SK-N-SH (cell line): ENCODE data around the gene ASAP2. TPM values are rescaled to one million over a fixed set of nuclear protein-coding genes. Genes with fewer than 3 reads are reported as not detected.

Experiments
- CTCF ChIA-PET: fragments of 300-600, 350-600 bp; formaldehyde crosslinking; extraction: SDS; loops from one replicate; lab custom pipeline; 2021; lab: Yijun Ruan, JAX
- POLR2A ChIA-PET: fragments of 350-600 bp; sonication (Branson Sonifier 250); formaldehyde crosslinking; extraction: SDS; loops from one replicate; lab custom pipeline; 2020; ENCODE audit warnings: antibody characterized with exemption, inconsistent platforms; lab: Yijun Ruan, JAX
- DNase-seq: peaks from one replicate; pipeline ENCODE4 v3.0.0; 2012
- H2AFZ ChIP-seq: fragments of 200-600 bp; sonication (generic); 2 replicates; pipeline ENCODE4 v1.8.1; 2016; ENCODE audit warnings: antibody characterized with exemption, mild to moderate bottlenecking, low read depth
- H3F3A ChIP-seq: fragments of 200-600 bp; sonication (generic); replicated peaks from 2 replicates; pipeline ENCODE3; 2016; ENCODE audit warnings: antibody characterized with exemption, mild to moderate bottlenecking; ENCODE audit not compliant: insufficient read depth
- H3K27ac ChIP-seq, 2 experiments: fragments of 200-500 bp in 1 of 2; fragments of 200-600 bp in 1 of 2; sonication (Bioruptor generic) in 1 of 2; sonication (generic), shearing (Covaris generic) in 1 of 2; 2 replicates each; pipeline versions ENCODE4 v1.5.1 to v1.6.1; 2014 to 2016; ENCODE audit warnings: low read depth in 2 of 2, inconsistent platforms in 1 of 2, low read length in 1 of 2, mild to moderate bottlenecking in 1 of 2, mixed read lengths in 1 of 2
- H3K27me3 ChIP-seq: fragments of 200-600 bp; sonication (generic), shearing (Covaris generic); 2 replicates; pipeline ENCODE4 v1.6.1; 2016; ENCODE audit warnings: mixed run types; ENCODE audit not compliant: insufficient read depth
- H3K36me3 ChIP-seq, 2 experiments: fragments of 200-500 bp in 1 of 2; fragments of 200-600 bp in 1 of 2; sonication (Bioruptor generic) in 1 of 2; sonication (generic) in 1 of 2; replicated peaks in 1 of 2; 2 replicates each; pipeline versions ENCODE3 to v1.5.1; 2014 to 2016; ENCODE audit warnings: low read length in 1 of 2, mild to moderate bottlenecking in 1 of 2; ENCODE audit not compliant: insufficient read depth in 2 of 2, control insufficient read depth in 1 of 2
- H3K4me1 ChIP-seq, 2 experiments: fragments of 200-500 bp in 1 of 2; fragments of 200-600 bp in 1 of 2; sonication (Bioruptor generic) in 1 of 2; sonication (generic), shearing (Covaris generic) in 1 of 2; 2 replicates each; pipeline versions ENCODE4 v1.5.1 to v1.6.1; 2014 to 2016; ENCODE audit warnings: low read depth in 1 of 2, low read length in 1 of 2, mixed run types in 1 of 2; ENCODE audit not compliant: insufficient read depth in 2 of 2, control insufficient read depth in 1 of 2
- H3K4me2 ChIP-seq: fragments of 200-600 bp; sonication (generic), shearing (Covaris generic); 2 replicates; pipeline ENCODE4 v1.6.1; 2017; ENCODE audit warnings: mixed run types
- H3K4me3 ChIP-seq, 2 experiments: fragments of 200-500 bp in 1 of 2; fragments of 200-600 bp in 1 of 2; sonication (Bioruptor generic) in 1 of 2; sonication (generic), shearing (Covaris generic) in 1 of 2; 2 replicates each; pipeline versions ENCODE4 v1.5.1 to v1.8.1; 2014 to 2016; ENCODE audit warnings: low read depth in 2 of 2, inconsistent platforms in 1 of 2, low read length in 1 of 2, mild to moderate bottlenecking in 1 of 2, mixed read lengths in 1 of 2, moderate library complexity in 1 of 2
- H3K79me2 ChIP-seq: fragments of 200-600 bp; sonication (generic); 2 replicates; pipeline ENCODE4 v1.8.1; 2017; ENCODE audit warnings: mild to moderate bottlenecking; ENCODE audit not compliant: insufficient read depth
- H3K9ac ChIP-seq: fragments of 200-600 bp; sonication (generic); 2 replicates; pipeline ENCODE4 v1.6.1; 2017; ENCODE audit warnings: mixed run types
- H3K9me2 ChIP-seq: fragments of 200-600 bp; sonication (generic); 2 replicates; pipeline ENCODE4 v1.6.1; 2017; ENCODE audit warnings: mixed run types
- H3K9me3 ChIP-seq: fragments of 200-600 bp; sonication (generic); 2 replicates; pipeline ENCODE4 v1.6.1; 2017; ENCODE audit warnings: mixed run types, mild to moderate bottlenecking, moderate library complexity
- H4K20me1 ChIP-seq: fragments of 200-600 bp; sonication (generic); 2 replicates; pipeline ENCODE4 v1.6.1; 2017; ENCODE audit warnings: mild to moderate bottlenecking, mixed run types; ENCODE audit not compliant: insufficient read depth
- ELF1 ChIP-seq: IDR thresholded peaks from 2 replicates; pipeline ENCODE4 v1.4.0; 2012
- EP300 ChIP-seq, 2 experiments: IDR thresholded peaks; 2 replicates each; pipeline versions ENCODE4 v1.4.0 to v1.6.1; 2012; ENCODE audit warnings: borderline replicate concordance in 1 of 2, low read depth in 1 of 2, low read length in 1 of 2
- FOXJ3 ChIP-seq: sonication (generic); formaldehyde crosslinking; IDR thresholded peaks from 2 replicates; pipeline ENCODE4 v1.5.1; 2020; ENCODE audit warnings: mild to moderate bottlenecking, missing genetic modification reagents
- FOXM1 ChIP-seq: IDR thresholded peaks from 2 replicates; pipeline ENCODE4 v1.4.0; 2012; ENCODE audit warnings: low read depth, mild to moderate bottlenecking
- GABPA ChIP-seq: IDR thresholded peaks from 2 replicates; pipeline ENCODE4 v1.4.0; 2012; ENCODE audit warnings: low read depth, mild to moderate bottlenecking
- GATA2 ChIP-seq: sonication (generic); formaldehyde crosslinking; IDR thresholded peaks from 2 replicates; pipeline ENCODE4 v1.5.0; 2020; ENCODE audit warnings: mild to moderate bottlenecking, missing genetic modification reagents
- MEF2A ChIP-seq: IDR thresholded peaks from 2 replicates; pipeline ENCODE4 v1.4.0; 2012; ENCODE audit warnings: low read depth, borderline replicate concordance
- MXI1 ChIP-seq: IDR thresholded peaks from 2 replicates; pipeline ENCODE4 v1.6.1; 2012; ENCODE audit warnings: mild to moderate bottlenecking, low read depth, low read length, improper control_type of control experiment
- NRF1 ChIP-seq: IDR thresholded peaks from 2 replicates; pipeline ENCODE4 v1.6.1; 2012; ENCODE audit warnings: low read depth, mild to moderate bottlenecking, low read length
- POLR2AphosphoS5 ChIP-seq: IDR thresholded peaks from 2 replicates; pipeline ENCODE4 v1.6.1; 2012; ENCODE audit warnings: low read depth, low read length
- RAD21 ChIP-seq: IDR thresholded peaks from 2 replicates; pipeline ENCODE4 v1.6.1; 2012; ENCODE audit warnings: mild to moderate bottlenecking, low read length
- RCOR1 ChIP-seq: fragments of 150-350 bp; IDR thresholded peaks from 2 replicates; pipeline ENCODE4 v1.6.1; 2017; ENCODE audit warnings: antibody characterized with exemption, low read length
- SIN3A ChIP-seq: IDR thresholded peaks from 2 replicates; pipeline ENCODE4 v1.6.1; 2012; ENCODE audit warnings: low read depth, mild to moderate bottlenecking, low read length, moderate library complexity, borderline replicate concordance
- TAF1 ChIP-seq: IDR thresholded peaks from 2 replicates; pipeline ENCODE4 v1.6.1; 2012; ENCODE audit warnings: low read depth, mild to moderate bottlenecking, low read length, moderate library complexity, borderline replicate concordance
- WGBS: methylation state at CpG from one replicate; pipeline ENCODE4 v1.1.6; 2017; ENCODE audit warnings: low lambda C conversion rate; 5-methylcytosine and 5-hydroxymethylcytosine counted together
- polyA plus RNA-seq, 3 experiments: library from polyadenylated mRNA; depleted of rRNA; stranded (reverse); fragments of >200 nt; gene quantifications; 2 replicates each; pipeline ENCODE4 v1.2.3, GENCODE V29; 2012
- TF ChIP-seq, protein P1 (sequence below): IDR thresholded peaks from 2 replicates; pipeline ENCODE4; 2012
- TF ChIP-seq, protein P2 (sequence below): IDR thresholded peaks from 2 replicates; pipeline ENCODE4 v1.6.1; 2012; ENCODE audit warnings: mild to moderate bottlenecking, low read depth, low read length, moderate library complexity
- TF ChIP-seq, protein P3 (sequence below): IDR thresholded peaks from 2 replicates; pipeline ENCODE4 v1.4.0; 2012; ENCODE audit warnings: low read depth

Gene ASAP2
- polyA plus RNA-seq, 1 of the 3 experiments (the other 2 are of a cell fraction), result 37.9 TPM

DNA sequence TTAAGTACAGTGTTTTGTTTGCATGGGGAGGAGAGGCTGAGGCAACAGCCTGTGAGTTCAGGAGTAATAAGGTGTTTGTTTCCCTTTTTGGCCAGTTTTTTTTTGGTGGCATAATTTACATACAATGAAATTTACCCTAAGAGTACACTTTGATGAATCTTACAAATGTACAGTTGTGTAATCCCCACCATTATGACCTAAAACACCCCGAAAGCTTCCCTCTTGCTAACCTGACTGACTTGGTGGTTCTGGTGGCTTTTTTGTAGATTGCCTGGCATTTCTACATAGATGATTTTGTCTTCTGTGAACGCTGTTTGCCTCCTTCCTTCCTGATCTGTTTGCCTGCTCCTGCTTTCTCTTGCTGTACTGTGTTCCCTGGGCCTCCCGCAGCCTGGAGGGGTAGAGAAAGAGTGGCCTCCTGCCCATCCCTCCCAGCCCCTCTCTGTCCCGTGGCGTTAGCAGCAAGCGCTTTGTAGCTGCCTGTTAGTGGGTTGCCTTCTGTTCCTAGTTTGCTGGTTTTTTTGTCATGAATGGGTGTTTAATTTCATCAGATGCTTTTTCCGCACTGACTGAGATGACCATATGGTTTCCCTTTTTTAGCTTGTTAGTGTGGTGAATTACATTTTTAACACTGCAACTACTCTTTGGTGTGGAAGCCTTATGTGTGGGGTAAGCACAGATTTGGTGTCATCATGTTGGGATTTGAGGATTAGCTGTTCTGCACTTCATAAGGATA, 32.1 kb downstream of the ASAP2 start:
- CTCF ChIA-PET, result interaction anchor here (0.6 to 2.0 kb wide), 8 partner anchors 9 to 96 kb away, joined by 3 to 13 read pairs (median 5); partner anchors contain the start of gene ASAP2
- WGBS, result 75% methylated on average over 7 of the region's 7 CpGs
- peaks cover 0 to 10% of the 10 kb centered on the region in 2 experiments for H3K36me3 ChIP-seq
- H3K4me3 ChIP-seq, result no peak overlapping the region
- H3K4me2 ChIP-seq, result 0 out of 2 replicates have a peak overlapping the region, but pooled peaks have one; percentile 8
- DNase-seq, result peak; percentile 68
- POLR2A ChIA-PET, result interaction anchor here (1.9 kb wide), 1 partner anchor 8 kb away, joined by 10 read pairs; no protein-coding TSS in a partner anchor
- H4K20me1 ChIP-seq, result no peaks in the 10 kb centered on the region
- no peaks in the 10 kb centered on the region for H3K9me2 ChIP-seq
- H3K79me2 ChIP-seq, result peaks cover 92% of the 10 kb centered on the region
- H3K9me3 ChIP-seq, result no peaks in the 10 kb centered on the region
- TF ChIP-seq EP300 (IDR thresholded peaks at IDR 0.05; ENCODE audit: borderline replicate concordance in 1 of 2, low read depth in 1 of 2, low read length in 1 of 2) (peak in 1 of 2 experiments; percentile 73; a peak in 2 of 4 replicates), RCOR1 (peak; percentile 76), MXI1 (peak; percentile 59; the same call in 1 of the 2 replicates), RAD21 (peak; percentile 38)
- TF ChIP-seq, protein P1, sequence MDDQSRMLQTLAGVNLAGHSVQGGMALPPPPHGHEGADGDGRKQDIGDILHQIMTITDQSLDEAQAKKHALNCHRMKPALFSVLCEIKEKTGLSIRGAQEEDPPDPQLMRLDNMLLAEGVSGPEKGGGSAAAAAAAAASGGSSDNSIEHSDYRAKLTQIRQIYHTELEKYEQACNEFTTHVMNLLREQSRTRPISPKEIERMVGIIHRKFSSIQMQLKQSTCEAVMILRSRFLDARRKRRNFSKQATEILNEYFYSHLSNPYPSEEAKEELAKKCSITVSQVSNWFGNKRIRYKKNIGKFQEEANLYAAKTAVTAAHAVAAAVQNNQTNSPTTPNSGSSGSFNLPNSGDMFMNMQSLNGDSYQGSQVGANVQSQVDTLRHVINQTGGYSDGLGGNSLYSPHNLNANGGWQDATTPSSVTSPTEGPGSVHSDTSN, result no peak
- H3K27me3 ChIP-seq, result no peaks in the 10 kb centered on the region
- peaks cover 48% of the 10 kb centered on the region for H3F3A ChIP-seq
- H2AFZ ChIP-seq, result no peak overlapping the region
- peak overlapping the region; percentile 9; the same call in 1 of the 2 replicates for H3K9ac ChIP-seq
- H3K27ac ChIP-seq, result peak overlapping the region; percentile 95 to 99; a peak in 3 of 4 replicates
- H3K4me1 ChIP-seq, result peaks cover 63 to 85% of the 10 kb centered on the region in 2 experiments

DNA sequence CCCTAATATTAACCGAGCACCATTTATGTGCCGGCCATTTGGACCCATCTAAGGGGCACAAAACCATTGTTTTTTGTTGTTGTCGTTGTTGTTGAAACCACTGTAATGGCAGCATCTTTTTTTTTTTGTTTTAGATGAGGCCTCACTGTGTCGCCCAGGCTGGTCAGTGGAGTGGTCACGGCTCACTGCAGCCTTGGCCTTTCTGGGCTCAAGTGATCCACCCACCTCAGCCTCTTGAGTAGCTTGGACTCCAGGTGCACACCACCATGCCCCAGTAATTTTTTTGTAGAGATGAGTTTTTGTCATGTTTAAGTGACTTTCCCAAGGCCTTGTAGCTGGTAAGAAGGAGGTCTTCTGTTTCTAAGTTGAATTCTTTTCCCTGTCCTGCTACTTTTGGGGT, 33.0 kb downstream of the ASAP2 start:
- CTCF ChIA-PET, result interaction anchor here (0.8 to 2.0 kb wide), 5 partner anchors 8 to 38 kb away, joined by 3 to 13 read pairs (median 5); partner anchors contain the start of gene ASAP2
- no peak overlapping the region for H3K4me2 ChIP-seq

More for the DNA sequence above, 33.0 kb downstream of the ASAP2 start:
- over 99% methylated on average over 5 of the region's 5 CpGs for WGBS
- peaks cover 93% of the 10 kb centered on the region for H3K79me2 ChIP-seq
- H3K4me3 ChIP-seq, result no peak overlapping the region
- peaks cover 43% of the 10 kb centered on the region for H3F3A ChIP-seq
- no peak overlapping the region for H2AFZ ChIP-seq
- no peak for DNase-seq
- peaks cover 58 to 82% of the 10 kb centered on the region in 2 experiments for H3K4me1 ChIP-seq
- TF ChIP-seq, protein P2, sequence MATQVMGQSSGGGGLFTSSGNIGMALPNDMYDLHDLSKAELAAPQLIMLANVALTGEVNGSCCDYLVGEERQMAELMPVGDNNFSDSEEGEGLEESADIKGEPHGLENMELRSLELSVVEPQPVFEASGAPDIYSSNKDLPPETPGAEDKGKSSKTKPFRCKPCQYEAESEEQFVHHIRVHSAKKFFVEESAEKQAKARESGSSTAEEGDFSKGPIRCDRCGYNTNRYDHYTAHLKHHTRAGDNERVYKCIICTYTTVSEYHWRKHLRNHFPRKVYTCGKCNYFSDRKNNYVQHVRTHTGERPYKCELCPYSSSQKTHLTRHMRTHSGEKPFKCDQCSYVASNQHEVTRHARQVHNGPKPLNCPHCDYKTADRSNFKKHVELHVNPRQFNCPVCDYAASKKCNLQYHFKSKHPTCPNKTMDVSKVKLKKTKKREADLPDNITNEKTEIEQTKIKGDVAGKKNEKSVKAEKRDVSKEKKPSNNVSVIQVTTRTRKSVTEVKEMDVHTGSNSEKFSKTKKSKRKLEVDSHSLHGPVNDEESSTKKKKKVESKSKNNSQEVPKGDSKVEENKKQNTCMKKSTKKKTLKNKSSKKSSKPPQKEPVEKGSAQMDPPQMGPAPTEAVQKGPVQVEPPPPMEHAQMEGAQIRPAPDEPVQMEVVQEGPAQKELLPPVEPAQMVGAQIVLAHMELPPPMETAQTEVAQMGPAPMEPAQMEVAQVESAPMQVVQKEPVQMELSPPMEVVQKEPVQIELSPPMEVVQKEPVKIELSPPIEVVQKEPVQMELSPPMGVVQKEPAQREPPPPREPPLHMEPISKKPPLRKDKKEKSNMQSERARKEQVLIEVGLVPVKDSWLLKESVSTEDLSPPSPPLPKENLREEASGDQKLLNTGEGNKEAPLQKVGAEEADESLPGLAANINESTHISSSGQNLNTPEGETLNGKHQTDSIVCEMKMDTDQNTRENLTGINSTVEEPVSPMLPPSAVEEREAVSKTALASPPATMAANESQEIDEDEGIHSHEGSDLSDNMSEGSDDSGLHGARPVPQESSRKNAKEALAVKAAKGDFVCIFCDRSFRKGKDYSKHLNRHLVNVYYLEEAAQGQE, result no peak
- TF ChIP-seq, protein P3, sequence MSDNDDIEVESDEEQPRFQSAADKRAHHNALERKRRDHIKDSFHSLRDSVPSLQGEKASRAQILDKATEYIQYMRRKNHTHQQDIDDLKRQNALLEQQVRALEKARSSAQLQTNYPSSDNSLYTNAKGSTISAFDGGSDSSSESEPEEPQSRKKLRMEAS, result no peak
- TF ChIP-seq FOXM1 (no peak), GATA2 (CRISPR knock-in tag) (no peak), NRF1 (no peak), TAF1 (no peak), POLR2AphosphoS5 (no peak), SIN3A (no peak), MEF2A (no peak), RCOR1 (no peak), FOXJ3 (CRISPR knock-in tag) (no peak), ELF1 (no peak), GABPA (no peak)
- H3K9ac ChIP-seq, result no peak overlapping the region
- no peaks in the 10 kb centered on the region for H4K20me1 ChIP-seq
- POLR2A ChIA-PET, result interaction anchor here (0.7 to 1.9 kb wide), 2 partner anchors 8 to 32 kb away, joined by 6 to 10 read pairs; no protein-coding TSS in a partner anchor
- H3K27ac ChIP-seq, result peak overlapping the region; percentile 95 to 99; a peak in 3 of 4 replicates
- H3K9me2 ChIP-seq, result no peaks in the 10 kb centered on the region
- H3K9me3 ChIP-seq, result no peaks in the 10 kb centered on the region
- no peaks in the 10 kb centered on the region for H3K27me3 ChIP-seq
- peaks cover 0 to 10% of the 10 kb centered on the region in 2 experiments for H3K36me3 ChIP-seq
